Measurements from ENCODE around the gene PYY.
"Not testable (repeated sequence)": the region's sequence is repeated elsewhere in the genome, so short reads cannot be mapped to it uniquely, and the experiment has no call there.

PYY gene

DNA sequence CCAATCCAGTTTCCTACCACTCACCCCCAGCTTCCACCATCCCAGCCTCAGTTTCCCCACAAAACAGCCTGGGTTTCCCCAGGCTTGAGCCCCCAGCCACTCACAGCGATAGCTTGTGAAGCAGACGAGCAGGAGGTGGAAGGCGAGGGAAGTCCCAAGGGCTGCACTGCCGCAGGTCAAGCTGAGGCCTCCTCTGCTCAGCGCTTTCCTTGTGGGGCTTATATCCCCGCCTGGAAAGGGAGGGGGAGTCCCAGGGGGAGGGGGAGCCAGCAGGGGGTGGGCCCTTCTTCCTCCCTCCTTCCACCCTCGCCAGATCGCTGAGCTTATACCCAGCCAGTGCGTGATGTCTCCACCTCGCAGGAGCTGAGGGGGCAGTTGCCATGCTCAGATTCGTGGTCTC, at the start of gene PYY:
TSS of gene PYY (minus strand) at position 195 of the 400 bp plus-strand sequence. CDS start 457 bp downstream, outside the sequence.
- DNase-seq (ENCODE audit: low spot score) = no peak

GRCh38 chr17:44002141-44002848, 48.6 kb upstream of the PYY start:
- no peak for DNase-seq (ENCODE audit: low spot score)

DNA sequence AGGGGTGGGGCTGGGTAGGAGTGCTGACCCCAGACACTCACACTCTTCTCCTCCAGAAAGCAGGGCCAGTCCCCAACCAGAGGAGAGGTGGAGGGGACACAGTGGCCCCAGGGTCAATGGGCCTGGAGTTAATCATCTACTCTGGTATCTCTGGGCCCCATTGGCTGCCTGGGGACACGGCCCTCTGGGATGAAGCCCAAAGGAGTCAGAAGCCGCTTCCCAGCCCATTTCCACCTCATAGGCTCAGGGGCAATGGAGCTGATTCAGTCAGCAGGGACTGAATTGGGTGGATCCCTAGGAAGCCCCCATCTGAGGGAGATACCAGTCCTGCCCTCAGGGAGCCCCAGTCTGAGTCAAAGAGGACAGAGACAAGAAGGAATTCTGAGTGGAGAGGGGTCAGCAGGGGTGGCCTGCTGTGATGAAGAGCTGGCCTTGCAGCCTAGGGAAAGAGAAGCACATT, 47.8 kb upstream of the PYY start:
- DNase-seq (ENCODE audit: low spot score) = no peak

- DNase-seq (ENCODE audit: low spot score) = no peak
Observed at GRCh38 chr17:44000871-44001460, 47.2 kb upstream of the PYY start.

DNA sequence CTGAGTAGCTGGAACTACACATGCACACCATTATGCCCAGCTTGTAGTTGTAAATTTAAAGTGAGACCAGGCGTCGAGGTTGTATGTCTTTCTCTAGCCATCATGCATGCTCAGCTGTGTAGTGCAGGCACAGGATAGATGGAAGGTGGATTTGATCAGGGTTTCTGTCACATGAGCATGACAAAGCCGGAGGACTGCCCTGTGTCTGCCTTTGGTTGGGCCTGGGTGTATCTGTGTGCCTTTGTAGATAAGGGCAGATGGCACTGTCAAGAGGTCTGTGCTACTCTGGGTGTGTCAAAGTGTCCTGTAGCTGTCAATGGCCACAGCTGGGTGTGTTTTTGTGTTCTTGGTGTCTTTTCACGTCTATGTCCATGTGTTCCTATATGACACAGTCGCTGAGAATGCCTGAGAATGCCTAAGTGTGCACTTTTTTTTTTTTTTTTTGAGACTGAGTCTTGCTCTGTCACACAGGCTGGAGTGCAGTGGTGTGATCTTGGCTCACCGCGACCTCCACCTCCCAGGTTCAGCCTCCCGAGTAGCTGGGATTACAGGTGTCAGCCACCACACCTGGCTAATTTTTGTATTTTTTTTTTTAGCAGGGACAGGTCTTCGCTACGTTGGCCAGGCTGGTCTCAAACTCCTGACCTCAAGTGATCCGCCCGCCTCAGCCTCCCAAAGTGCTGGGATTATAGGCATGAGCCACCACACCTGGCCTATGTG, 46.6 kb upstream of the PYY start:
- DNase-seq (ENCODE audit: low spot score) = no peak

DNA sequence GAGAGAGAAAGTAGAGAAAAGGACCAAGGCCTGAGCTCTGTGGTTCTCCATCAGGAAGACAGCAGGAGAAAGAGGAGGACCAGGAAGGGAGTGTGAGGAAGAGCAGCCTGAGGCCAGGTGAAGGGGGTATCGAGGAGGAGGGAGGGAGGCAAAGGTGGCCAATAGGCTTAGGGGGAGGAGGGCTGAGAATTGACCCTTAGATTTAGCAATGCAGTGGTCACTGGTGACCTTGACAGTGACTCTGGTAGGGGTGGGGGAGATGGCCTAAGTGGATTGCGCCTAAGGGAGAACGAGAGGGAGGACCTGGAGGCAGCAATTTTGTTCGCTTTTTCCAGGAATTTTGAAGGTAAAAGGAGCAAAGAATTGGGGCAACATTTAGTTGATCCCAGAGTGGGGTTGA, 45.3 kb upstream of the PYY start:
- no peak for DNase-seq (ENCODE audit: low spot score)

- DNase-seq (ENCODE audit: low spot score) = no peak
Observed at GRCh38 chr17:43998552-43998951, 44.8 kb upstream of the PYY start.

DNA sequence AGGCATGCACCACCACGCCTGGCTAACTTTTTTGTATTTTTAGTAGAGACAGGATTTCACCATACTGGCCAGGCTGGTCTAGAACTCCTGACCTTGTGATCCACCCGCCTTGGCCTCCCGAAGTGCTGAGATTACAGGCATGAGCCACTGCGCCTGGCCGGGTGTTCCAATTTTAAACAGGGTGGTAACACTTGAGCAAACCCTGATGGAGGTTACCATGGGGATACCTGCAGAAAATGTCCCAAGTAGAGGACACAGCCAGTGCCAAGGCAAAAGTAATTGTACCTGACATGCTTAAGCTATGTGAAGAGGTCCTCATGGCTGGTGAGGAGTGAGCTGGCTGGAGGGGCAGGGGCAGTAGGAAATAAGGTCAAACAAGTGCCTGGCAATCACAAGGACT, 43.4 kb upstream of the PYY start:
- not testable (repeated sequence) for DNase-seq (ENCODE audit: low spot score)

DNA sequence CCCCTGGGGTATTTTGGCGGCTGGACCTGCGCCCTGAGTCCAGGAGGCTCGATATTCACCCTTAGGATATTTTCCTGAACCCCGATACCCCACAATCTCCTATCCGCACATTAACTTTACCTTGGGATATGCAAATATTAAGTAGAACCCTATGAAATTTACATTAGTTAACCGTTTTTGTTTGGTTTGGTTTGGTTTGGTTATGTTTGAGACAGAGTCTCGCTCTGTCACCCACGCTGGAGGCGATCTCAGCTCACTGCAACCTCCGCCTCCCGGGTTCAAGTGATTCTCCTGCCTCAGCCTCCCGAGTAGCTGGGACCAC, 41.4 kb upstream of the PYY start:
- DNase-seq (ENCODE audit: low spot score) = no peak

- DNase-seq (ENCODE audit: low spot score) = peak; percentile 59
Observed at GRCh38 chr17:43994272-43995149, 40.8 kb upstream of the PYY start.

DNA sequence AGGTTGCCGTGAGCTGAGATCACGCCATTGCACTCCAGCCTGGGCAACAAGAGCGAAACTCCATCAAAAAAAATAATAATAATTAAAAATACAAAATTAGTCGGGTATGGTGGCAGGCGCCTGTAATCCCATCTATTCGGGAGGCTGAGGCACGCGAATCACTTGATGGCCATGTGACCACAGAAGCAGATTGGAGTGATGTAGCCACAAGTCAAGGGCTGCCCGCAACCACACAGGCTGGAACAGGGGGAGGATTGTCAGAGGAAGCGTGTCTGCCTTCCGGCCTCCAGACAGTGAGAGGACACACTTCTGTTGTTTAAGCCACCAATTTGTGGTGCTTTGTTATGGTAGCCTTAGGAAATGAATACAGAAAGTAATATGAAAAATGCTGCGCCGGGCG, 38.9 kb upstream of the PYY start:
- DNase-seq (ENCODE audit: low spot score) = no peak

- no peak for DNase-seq (ENCODE audit: low spot score)
Observed at GRCh38 chr17:43988301-43988700, 34.6 kb upstream of the PYY start.

DNA sequence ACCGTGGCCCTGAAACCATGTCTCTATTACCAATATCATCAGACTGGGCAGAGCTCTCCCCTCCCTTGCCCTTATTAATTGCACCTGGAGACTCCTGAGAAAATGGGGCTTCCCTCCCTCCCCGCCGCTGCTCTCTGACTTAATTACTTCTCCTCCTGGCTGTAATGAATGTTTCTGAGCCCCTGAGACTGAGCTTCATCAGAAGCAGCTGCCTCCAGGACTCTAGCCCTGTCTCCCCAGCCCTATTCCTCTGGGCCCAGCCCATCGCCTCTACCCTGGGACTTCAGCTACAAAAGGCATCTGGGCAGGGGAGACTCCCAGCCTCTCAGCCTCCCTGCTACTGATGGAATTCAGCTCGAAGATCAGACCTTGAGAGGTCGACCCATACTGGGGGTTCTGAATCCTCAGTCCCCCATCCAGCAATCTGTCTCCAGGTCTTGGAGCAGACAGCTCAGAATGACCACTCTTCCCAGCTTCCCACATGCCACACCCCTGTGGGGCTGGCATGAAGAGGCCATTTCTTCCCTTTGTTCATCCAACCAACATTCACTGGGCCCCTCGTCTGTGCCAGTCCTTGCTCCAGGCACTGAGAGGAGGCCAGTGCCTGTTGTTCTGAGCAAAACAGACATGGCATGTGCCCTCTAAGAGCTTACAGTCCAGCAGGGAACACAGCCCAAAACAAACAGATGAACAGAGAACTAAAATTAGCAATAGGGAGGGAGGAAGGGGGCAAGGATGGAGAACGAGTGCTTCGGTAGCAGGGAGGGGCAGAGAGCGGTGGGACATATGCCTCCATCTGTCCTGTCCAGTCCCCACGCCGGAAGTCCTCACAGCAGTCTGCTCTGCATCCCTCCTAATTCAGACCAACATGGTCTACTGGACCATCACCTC, 33.6 kb upstream of the PYY start:
- DNase-seq (ENCODE audit: low spot score) = no peak

DNA sequence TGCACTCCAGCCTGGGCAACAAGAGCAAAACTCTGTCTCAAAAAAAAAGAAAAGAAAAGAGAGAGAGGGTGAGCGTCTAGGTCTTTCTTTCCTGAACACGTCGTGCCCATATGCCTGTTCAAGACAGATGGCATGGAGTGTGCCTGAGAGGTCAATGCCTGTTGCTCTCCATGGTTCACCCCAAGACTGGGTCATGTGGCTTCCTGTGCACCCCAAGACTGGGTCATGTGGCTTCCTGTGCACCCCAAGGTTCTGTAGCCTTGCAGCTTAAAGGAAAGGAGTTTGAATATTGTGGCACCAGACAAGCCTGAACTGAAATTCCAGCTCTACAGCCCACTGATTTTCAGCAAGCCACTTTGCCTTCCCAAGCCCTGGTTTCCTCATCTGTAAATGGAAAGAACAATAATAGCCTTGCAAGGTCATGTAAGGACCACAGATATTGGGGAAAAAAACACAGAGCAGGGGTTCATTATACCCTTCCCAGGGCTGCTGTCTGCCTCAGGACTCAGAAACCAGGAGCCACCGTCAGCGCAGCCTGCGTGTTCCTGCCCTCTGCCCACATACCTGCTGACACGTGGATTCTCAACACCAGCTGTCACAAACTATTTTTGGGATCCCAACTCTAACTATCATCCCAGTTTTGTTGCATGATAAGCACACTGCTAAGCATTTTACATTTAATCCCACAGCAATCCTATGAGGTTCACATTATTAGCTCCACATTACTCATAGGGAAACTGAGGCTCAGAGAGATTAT, 32.7 kb upstream of the PYY start:
- no peak for DNase-seq (ENCODE audit: low spot score)

DNA sequence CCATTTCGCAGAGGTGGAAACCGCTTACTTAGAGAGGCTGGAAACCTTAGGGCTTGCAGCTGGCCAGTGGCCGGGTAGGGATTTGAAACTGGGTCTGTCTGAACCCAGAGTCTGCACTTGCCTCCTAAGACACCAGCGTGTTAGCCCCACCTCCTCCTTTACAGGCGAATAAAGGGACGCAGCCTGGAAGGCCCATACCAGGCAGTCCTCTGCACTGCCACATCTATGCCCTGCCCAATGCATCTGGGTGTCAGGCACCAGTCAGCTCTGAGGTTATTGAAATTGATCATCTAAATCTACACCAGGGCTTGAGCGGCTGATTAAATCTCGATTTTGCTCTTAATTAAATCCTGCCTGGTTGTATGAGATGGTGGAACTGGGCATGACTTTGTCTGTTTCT, 30.8 kb upstream of the PYY start:
- no peak for DNase-seq (ENCODE audit: low spot score)

DNA sequence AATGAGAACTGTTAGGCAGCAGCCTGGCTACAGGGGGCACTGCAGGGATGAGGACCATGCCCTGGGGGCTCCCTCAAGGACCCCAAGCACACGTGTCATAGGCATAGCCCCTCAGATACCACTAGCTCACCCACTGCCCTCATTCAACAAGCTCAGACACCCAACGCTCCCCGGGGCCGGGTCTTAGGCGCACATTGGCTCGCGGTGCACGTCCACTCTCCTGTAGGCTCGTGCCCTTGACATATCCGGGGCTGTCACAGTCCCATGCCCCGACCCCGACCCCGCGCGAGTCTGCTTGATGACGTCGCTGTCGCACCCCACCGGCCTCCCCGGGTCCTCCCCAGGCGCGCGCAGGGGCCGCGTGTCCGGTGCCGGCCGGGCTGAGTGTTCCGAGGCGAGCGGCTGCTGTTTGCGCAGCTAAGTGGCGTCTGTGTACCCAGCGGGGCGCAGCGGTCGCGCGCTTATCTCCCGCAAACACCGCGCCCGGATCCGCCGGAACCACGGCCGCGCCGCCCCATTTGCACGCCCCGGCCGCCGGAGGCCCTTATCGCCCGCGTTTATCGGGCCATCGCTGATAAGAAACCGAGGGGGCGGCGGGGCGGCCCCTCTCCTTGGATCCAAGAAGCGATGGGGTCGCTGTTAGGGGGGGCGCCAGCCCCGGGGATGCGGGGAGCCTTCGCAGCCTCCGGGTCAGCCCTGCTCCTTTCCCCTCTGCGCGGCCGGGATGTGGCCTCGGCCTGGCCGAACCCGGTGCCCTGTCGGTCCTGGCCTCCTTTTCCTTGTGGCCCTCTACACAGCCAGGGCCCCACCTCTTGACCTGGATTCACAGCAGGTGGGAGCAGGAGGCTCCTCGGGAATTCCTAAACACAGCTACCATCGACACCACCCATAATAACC, 30.0 kb upstream of the PYY start:
- DNase-seq (ENCODE audit: low spot score) = no peak

GRCh38 chr17:43983196-43983514, 29.4 kb upstream of the PYY start:
- no peak for DNase-seq (ENCODE audit: low spot score)

GRCh38 chr17:43982171-43982570, 28.4 kb upstream of the PYY start:
- no peak for DNase-seq (ENCODE audit: low spot score)

DNA sequence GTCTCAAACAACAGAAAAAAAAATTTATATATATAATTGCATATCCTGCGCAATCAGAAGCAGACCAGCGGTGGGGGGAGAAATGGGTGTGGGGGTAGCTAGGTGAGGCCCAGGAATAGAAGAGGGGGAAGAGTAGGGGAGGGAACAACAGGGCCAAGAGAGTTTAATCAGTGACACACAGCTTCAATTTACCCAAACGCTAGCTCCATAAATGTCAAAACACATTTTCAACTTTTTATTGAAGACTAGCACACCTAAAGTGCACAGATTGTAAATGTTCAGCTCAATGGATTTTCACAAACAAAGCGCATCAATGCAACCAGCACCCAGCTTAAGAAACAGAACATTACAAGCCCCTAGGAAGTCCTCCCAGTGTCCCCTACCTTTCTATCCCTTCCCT, 25.9 kb upstream of the PYY start:
- no peak for DNase-seq (ENCODE audit: low spot score)

- no peak for DNase-seq (ENCODE audit: low spot score)
Observed at GRCh38 chr17:43979011-43979410, 25.3 kb upstream of the PYY start.

Data from CD4-positive, alpha-beta T cell treated with Interleukin-6 at 100 ng/mL for 8 hours (primary cell).